ENCODE data around the gene LMO1. TPM values are rescaled to one million over a fixed set of nuclear protein-coding genes. Genes with fewer than 3 reads are reported as not detected.

Gene LMO1
- total RNA-seq, 1 donor from 2014 or later = 0.43 TPM

GRCh38 chr11:8247312-8247711, 16.4 kb downstream of the LMO1 start:
- Mint-ChIP-seq H3K4me3 (ENCODE audit: low read depth) (no peak overlapping the region), H3K4me1 (ENCODE audit: low read depth) (peaks cover 2% of the 10 kb centered on the region), H3K27me3 (peaks cover 43% of the 10 kb centered on the region), H3K27ac (no peak overlapping the region), H3K36me3 (ENCODE audit: insufficient read depth) (no peaks in the 10 kb centered on the region), H3K9me3 (ENCODE audit: low read depth) (no peaks in the 10 kb centered on the region)
- DNase-seq (ENCODE audit: low spot score, unreplicated experiment) = no peak
- peak; percentile 36 for TF ChIP-seq CTCF (IDR thresholded peaks at IDR 0.05; ENCODE audit: unreplicated experiment)

- DNase-seq (ENCODE audit: low spot score, unreplicated experiment) = no peak
- peaks cover 2% of the 10 kb centered on the region for H3K9me3 Mint-ChIP-seq (ENCODE audit: low read depth)
- no peaks in the 10 kb centered on the region for H3K4me1 Mint-ChIP-seq (ENCODE audit: low read depth)
- H3K27me3 Mint-ChIP-seq = peaks cover 53% of the 10 kb centered on the region
- H3K27ac Mint-ChIP-seq = no peak overlapping the region
- no peak for TF ChIP-seq CTCF (IDR thresholded peaks at IDR 0.05; ENCODE audit: unreplicated experiment)
- H3K4me3 Mint-ChIP-seq (ENCODE audit: low read depth) = no peak overlapping the region
- no peaks in the 10 kb centered on the region for H3K36me3 Mint-ChIP-seq (ENCODE audit: insufficient read depth)
Observed at GRCh38 chr11:8243458-8243857, 20.2 kb downstream of the LMO1 start.

GRCh38 chr11:8242499-8243280, 21.0 kb downstream of the LMO1 start:
- no peak overlapping the region for H3K27ac Mint-ChIP-seq
- peaks cover 47% of the 10 kb centered on the region for H3K27me3 Mint-ChIP-seq
- no peaks in the 10 kb centered on the region for H3K36me3 Mint-ChIP-seq (ENCODE audit: insufficient read depth)
- no peak overlapping the region for H3K4me3 Mint-ChIP-seq (ENCODE audit: low read depth)
- H3K9me3 Mint-ChIP-seq (ENCODE audit: low read depth) = peaks cover 2% of the 10 kb centered on the region
- no peak for TF ChIP-seq CTCF (IDR thresholded peaks at IDR 0.05; ENCODE audit: unreplicated experiment)
- H3K4me1 Mint-ChIP-seq (ENCODE audit: low read depth) = no peaks in the 10 kb centered on the region
- no peak for DNase-seq (ENCODE audit: low spot score, unreplicated experiment)

- TF ChIP-seq CTCF (IDR thresholded peaks at IDR 0.05; ENCODE audit: unreplicated experiment) = no peak
- Mint-ChIP-seq H3K9me3 (ENCODE audit: low read depth) (peaks cover 2% of the 10 kb centered on the region), H3K4me3 (ENCODE audit: low read depth) (no peak overlapping the region), H3K36me3 (ENCODE audit: insufficient read depth) (no peaks in the 10 kb centered on the region), H3K4me1 (ENCODE audit: low read depth) (no peaks in the 10 kb centered on the region), H3K27me3 (peaks cover 46% of the 10 kb centered on the region), H3K27ac (no peak overlapping the region)
- no peak for DNase-seq (ENCODE audit: low spot score, unreplicated experiment)
Observed at GRCh38 chr11:8242118-8242475, 21.6 kb downstream of the LMO1 start.

- Mint-ChIP-seq H3K27me3 (peaks cover 43% of the 10 kb centered on the region), H3K4me1 (ENCODE audit: low read depth) (no peaks in the 10 kb centered on the region), H3K27ac (no peak overlapping the region), H3K36me3 (ENCODE audit: insufficient read depth) (no peaks in the 10 kb centered on the region), H3K4me3 (ENCODE audit: low read depth) (no peak overlapping the region), H3K9me3 (ENCODE audit: low read depth) (peaks cover 2% of the 10 kb centered on the region)
- DNase-seq (ENCODE audit: low spot score, unreplicated experiment) = no peak
- no peak for TF ChIP-seq CTCF (IDR thresholded peaks at IDR 0.05; ENCODE audit: unreplicated experiment)
Observed at GRCh38 chr11:8241373-8242117, 22.1 kb downstream of the LMO1 start.

Measured in progenitor cell of endocrine pancreas (in vitro differentiated cells).